ENCODE measurements around the gene GPC5.

The GPC5 gene

GRCh38 chr13:92679602-92680001 lies 1281.2 kb downstream of the GPC5 start:
- TF ChIP-seq, protein P1, sequence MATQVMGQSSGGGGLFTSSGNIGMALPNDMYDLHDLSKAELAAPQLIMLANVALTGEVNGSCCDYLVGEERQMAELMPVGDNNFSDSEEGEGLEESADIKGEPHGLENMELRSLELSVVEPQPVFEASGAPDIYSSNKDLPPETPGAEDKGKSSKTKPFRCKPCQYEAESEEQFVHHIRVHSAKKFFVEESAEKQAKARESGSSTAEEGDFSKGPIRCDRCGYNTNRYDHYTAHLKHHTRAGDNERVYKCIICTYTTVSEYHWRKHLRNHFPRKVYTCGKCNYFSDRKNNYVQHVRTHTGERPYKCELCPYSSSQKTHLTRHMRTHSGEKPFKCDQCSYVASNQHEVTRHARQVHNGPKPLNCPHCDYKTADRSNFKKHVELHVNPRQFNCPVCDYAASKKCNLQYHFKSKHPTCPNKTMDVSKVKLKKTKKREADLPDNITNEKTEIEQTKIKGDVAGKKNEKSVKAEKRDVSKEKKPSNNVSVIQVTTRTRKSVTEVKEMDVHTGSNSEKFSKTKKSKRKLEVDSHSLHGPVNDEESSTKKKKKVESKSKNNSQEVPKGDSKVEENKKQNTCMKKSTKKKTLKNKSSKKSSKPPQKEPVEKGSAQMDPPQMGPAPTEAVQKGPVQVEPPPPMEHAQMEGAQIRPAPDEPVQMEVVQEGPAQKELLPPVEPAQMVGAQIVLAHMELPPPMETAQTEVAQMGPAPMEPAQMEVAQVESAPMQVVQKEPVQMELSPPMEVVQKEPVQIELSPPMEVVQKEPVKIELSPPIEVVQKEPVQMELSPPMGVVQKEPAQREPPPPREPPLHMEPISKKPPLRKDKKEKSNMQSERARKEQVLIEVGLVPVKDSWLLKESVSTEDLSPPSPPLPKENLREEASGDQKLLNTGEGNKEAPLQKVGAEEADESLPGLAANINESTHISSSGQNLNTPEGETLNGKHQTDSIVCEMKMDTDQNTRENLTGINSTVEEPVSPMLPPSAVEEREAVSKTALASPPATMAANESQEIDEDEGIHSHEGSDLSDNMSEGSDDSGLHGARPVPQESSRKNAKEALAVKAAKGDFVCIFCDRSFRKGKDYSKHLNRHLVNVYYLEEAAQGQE (IDR thresholded peaks at IDR 0.05; ENCODE audit: insufficient read depth in 1 of 2, low read depth in 2 of 2, low read length in 2 of 2): no peak
- no peak for TF ChIP-seq TAF1 (IDR thresholded peaks at IDR 0.05; ENCODE audit: borderline replicate concordance, insufficient read depth, low read length)
- no peak for TF ChIP-seq FOXP2 (optimal IDR thresholded peaks at IDR 0.05; ENCODE audit: borderline replicate concordance, extremely low read depth, extremely low read length, insufficient read depth)
- TF ChIP-seq POLR2AphosphoS5 (IDR thresholded peaks at IDR 0.05; ENCODE audit: low read depth, low read length): no peak
- no peak for TF ChIP-seq SIN3A (IDR thresholded peaks at IDR 0.05; ENCODE audit: borderline replicate concordance, insufficient read depth, low read length)

- TF ChIP-seq, protein P1 (IDR thresholded peaks at IDR 0.05; ENCODE audit: insufficient read depth in 1 of 2, low read depth in 2 of 2, low read length in 2 of 2): no peak
- TF ChIP-seq FOXP2 (optimal IDR thresholded peaks at IDR 0.05; ENCODE audit: borderline replicate concordance, extremely low read depth, extremely low read length, insufficient read depth) (no peak), SIN3A (IDR thresholded peaks at IDR 0.05; ENCODE audit: borderline replicate concordance, insufficient read depth, low read length) (no peak), TAF1 (IDR thresholded peaks at IDR 0.05; ENCODE audit: borderline replicate concordance, insufficient read depth, low read length) (no peak), POLR2AphosphoS5 (IDR thresholded peaks at IDR 0.05; ENCODE audit: low read depth, low read length) (no peak)
Measured at GRCh38 chr13:92681239-92681638, 1282.8 kb downstream of the GPC5 start.

DNA sequence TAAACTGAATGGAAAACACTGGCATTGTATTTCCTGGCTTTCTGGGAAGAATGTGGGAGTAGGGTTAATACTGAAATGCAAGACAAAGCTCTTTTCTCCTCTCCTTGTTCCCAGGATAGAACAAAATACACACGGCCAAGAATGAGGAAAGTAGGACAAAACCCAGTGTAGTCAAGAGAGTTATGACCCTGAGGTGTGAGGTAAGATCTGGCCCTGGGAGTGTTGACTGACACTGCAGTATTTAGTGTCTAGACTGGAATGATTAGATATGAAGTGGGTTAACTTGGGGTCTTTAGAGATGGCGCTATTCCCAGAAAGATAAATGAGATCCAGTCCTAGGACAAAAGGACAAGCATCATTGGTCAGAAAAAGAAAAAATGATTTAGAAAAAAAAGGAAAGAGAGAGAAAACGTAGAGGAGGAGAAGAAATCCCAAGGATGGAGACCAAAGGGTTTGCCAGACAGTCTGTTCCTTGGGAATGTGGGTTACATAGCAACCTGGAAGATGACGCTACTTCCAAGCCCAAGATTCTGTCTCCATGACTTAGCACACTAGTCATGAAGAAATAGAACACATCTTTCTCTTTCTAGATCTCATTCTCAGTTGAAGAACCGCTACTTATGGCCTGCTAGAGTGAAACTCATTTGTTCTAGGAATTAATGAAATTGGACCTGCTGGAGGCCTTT lies 1284.6 kb downstream of the GPC5 start:
- TF ChIP-seq FOXP2 (optimal IDR thresholded peaks at IDR 0.05; ENCODE audit: borderline replicate concordance, extremely low read depth, extremely low read length, insufficient read depth) (no peak), TAF1 (IDR thresholded peaks at IDR 0.05; ENCODE audit: borderline replicate concordance, insufficient read depth, low read length) (no peak), POLR2AphosphoS5 (IDR thresholded peaks at IDR 0.05; ENCODE audit: low read depth, low read length) (no peak), SIN3A (IDR thresholded peaks at IDR 0.05; ENCODE audit: borderline replicate concordance, insufficient read depth, low read length) (no peak)
- TF ChIP-seq, protein P1 (IDR thresholded peaks at IDR 0.05; ENCODE audit: insufficient read depth in 1 of 2, low read depth in 2 of 2, low read length in 2 of 2): no peak

- TF ChIP-seq, protein P1 (IDR thresholded peaks at IDR 0.05; ENCODE audit: insufficient read depth in 1 of 2, low read depth in 2 of 2, low read length in 2 of 2): no peak
- TF ChIP-seq FOXP2 (optimal IDR thresholded peaks at IDR 0.05; ENCODE audit: borderline replicate concordance, extremely low read depth, extremely low read length, insufficient read depth) (no peak), TAF1 (IDR thresholded peaks at IDR 0.05; ENCODE audit: borderline replicate concordance, insufficient read depth, low read length) (no peak), POLR2AphosphoS5 (IDR thresholded peaks at IDR 0.05; ENCODE audit: low read depth, low read length) (no peak), SIN3A (IDR thresholded peaks at IDR 0.05; ENCODE audit: borderline replicate concordance, insufficient read depth, low read length) (no peak)
Measured at GRCh38 chr13:92694047-92694446, 1295.6 kb downstream of the GPC5 start.

Data from PFSK-1 (cell line).